K562 (cell line): ENCODE measurements around the gene BCL2L12. TPM values are rescaled to one million over a fixed set of nuclear protein-coding genes. Genes with fewer than 3 reads are reported as not detected.

ENCODE experiments used
- ERF ChIP-seq: fragments of 450-650 bp; formaldehyde crosslinking; IDR thresholded peaks from 2 replicates; pipeline ENCODE4 v1.4.0; 2020; ENCODE audit warnings: mild to moderate bottlenecking, mixed read lengths
- FUS ChIP-seq: fragments of 200-400 bp; formaldehyde crosslinking; optimal IDR thresholded peaks from 2 replicates; pipeline ENCODE3; 2017; ENCODE audit warnings: low read depth, low read length
- GABPA ChIP-seq: fragments of 200-800 bp; sonication (Bioruptor generic); conservative IDR thresholded peaks from 2 replicates; pipeline ENCODE4 v1.6.1; 2016; ENCODE audit warnings: low read depth, missing genetic modification characterization, missing compliant biosample characterization
- MED1 ChIP-seq: sonication (generic); formaldehyde crosslinking; IDR thresholded peaks from 2 replicates; pipeline ENCODE4 v1.8.1; 2023; ENCODE audit warnings: missing genetic modification reagents, borderline replicate concordance
- MEIS2 ChIP-seq: fragments of 450-650 bp; IDR thresholded peaks from 2 replicates; pipeline ENCODE4 v1.6.1; 2014; ENCODE audit warnings: mild to moderate bottlenecking; ENCODE audit not compliant: partially characterized antibody
- SAFB ChIP-seq: fragments of 200-400 bp; formaldehyde crosslinking; IDR thresholded peaks from 2 replicates; pipeline ENCODE4 v1.6.1; 2017; ENCODE audit warnings: low read depth, low read length, borderline replicate concordance
- THAP7 ChIP-seq: fragments of 250-450 bp; sonication (Bioruptor Pico); IDR thresholded peaks from 2 replicates; pipeline ENCODE4 v1.5.0; 2021
- ZNF282 ChIP-seq: sonication (generic); formaldehyde crosslinking; IDR thresholded peaks from 2 replicates; pipeline ENCODE4 v1.8.1; 2023; ENCODE audit warnings: missing genetic modification reagents
- polyA plus RNA-seq, 8 experiments: library from polyadenylated mRNA; depleted of rRNA in 4 of 8; stranded (reverse) in 5 of 8; unstranded in 3 of 8; fragments of >200 nt; fragmentation: Nextera tagmentation in 2 of 8; fragmentation: Illumina TruSeq in 1 of 8; extraction: Ambion mirVana in 2 of 8; extraction: Trizol in 1 of 8; gene quantifications; 2 replicates each; pipeline versions ENCODE4 v1.2.1 to v1.2.3, GENCODE V29; 2011 to 2014; ENCODE audit warnings: inconsistent platforms in 1 of 8, missing spikeins in 1 of 8
- total RNA-seq, 7 experiments: library from RNA; depleted of rRNA in 6 of 7; stranded (reverse); fragments of >200 nt in 6 of 7; fragmentation: Illumina TruSeq in 2 of 7; extraction: Trizol in 2 of 7; gene quantifications; 2 replicates each; pipeline versions ENCODE4 v1.2.1 to v1.2.3, GENCODE V29; 2011 to 2021; ENCODE audit warnings: low replicate concordance in 1 of 7
- TF ChIP-seq, protein P1 (sequence below): sonication (generic); formaldehyde crosslinking; IDR thresholded peaks from 2 replicates; pipeline ENCODE4 v1.8.1; 2022; ENCODE audit warnings: missing genetic modification reagents
- TF ChIP-seq, protein P2 (sequence below): sonication (generic); formaldehyde crosslinking; IDR thresholded peaks from 2 replicates; pipeline ENCODE4 v1.8.0; 2022; ENCODE audit warnings: missing genetic modification reagents, mild to moderate bottlenecking, borderline replicate concordance
- TF ChIP-seq, protein P3 (sequence below): fragments of 450-650 bp; IDR thresholded peaks from 2 replicates; pipeline ENCODE4 v1.6.1; 2017; ENCODE audit warnings: mild to moderate bottlenecking, moderate library complexity
- TF ChIP-seq, protein P4 (sequence below), 2 experiments: fragments of 450-650 bp; IDR thresholded peaks; 2 replicates each; pipeline ENCODE4 v1.6.1; 2016; ENCODE audit warnings: mild to moderate bottlenecking in 2 of 2, borderline replicate concordance in 1 of 2, low read depth in 1 of 2, moderate library complexity in 1 of 2

The BCL2L12 gene
- total and polyA plus RNA-seq, 9 of the 15 experiments (the other 6 are each of a cell fraction or from before 2014, with no cell fraction given) = 7.4 to 263 (median 81.2) TPM

DNA sequence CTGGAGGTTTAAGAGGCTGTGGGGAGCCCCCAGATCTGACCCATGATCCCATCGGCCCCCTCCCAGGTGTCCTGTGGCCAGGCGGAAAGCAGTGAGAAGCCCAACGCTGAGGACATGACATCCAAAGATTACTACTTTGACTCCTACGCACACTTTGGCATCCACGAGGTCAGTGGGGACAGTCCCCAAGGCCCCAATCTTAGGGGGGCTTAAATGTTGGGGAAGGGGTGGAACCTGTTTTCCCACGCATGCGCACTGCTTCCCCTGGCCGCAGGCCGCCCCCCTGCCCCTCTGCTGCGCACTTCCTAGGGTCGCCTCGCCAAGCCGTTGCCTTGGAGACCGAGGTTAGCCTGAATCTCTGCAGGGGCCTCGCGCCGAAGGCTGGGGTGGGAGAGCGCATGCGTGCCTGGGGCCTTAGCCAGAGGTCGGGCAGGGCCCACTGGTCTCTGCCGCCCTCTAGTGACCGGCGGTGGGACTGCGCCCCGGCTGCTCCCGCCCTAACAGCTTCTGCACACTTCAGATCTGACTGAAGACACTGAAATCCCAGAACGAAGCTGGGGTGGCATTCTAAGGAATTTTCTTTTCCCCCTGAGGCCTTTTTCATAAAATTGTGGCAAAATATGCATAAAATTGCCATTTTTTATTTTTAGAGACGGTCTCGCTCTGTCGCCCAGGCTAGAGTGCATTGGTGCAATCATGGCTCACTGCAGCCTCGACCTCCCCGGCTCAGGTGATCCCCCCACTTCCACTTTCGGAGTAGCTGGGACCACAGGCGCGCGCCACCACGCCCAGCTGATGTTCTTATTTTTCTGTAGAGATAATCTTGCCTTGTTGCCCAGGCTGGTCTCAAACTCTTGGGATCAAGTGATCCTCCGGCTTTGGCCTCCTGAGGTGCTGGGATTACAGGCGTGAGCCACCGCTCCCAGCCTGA is 15.0 kb downstream of the BCL2L12 start (continued):
- TF ChIP-seq, protein P1, sequence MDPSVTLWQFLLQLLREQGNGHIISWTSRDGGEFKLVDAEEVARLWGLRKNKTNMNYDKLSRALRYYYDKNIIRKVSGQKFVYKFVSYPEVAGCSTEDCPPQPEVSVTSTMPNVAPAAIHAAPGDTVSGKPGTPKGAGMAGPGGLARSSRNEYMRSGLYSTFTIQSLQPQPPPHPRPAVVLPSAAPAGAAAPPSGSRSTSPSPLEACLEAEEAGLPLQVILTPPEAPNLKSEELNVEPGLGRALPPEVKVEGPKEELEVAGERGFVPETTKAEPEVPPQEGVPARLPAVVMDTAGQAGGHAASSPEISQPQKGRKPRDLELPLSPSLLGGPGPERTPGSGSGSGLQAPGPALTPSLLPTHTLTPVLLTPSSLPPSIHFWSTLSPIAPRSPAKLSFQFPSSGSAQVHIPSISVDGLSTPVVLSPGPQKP = no peak
- TF ChIP-seq ZNF282 (CRISPR knock-in tag) (no peak), GABPA (tag) (no peak), MEIS2 (peak; percentile 25), ERF (CRISPR knock-in tag) (no peak), FUS (no peak), MED1 (CRISPR knock-in tag) (no peak), SAFB (no peak), THAP7 (no peak)
- TF ChIP-seq, protein P2, sequence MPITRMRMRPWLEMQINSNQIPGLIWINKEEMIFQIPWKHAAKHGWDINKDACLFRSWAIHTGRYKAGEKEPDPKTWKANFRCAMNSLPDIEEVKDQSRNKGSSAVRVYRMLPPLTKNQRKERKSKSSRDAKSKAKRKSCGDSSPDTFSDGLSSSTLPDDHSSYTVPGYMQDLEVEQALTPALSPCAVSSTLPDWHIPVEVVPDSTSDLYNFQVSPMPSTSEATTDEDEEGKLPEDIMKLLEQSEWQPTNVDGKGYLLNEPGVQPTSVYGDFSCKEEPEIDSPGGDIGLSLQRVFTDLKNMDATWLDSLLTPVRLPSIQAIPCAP (CRISPR knock-in tag) = no peak
- TF ChIP-seq, protein P3, sequence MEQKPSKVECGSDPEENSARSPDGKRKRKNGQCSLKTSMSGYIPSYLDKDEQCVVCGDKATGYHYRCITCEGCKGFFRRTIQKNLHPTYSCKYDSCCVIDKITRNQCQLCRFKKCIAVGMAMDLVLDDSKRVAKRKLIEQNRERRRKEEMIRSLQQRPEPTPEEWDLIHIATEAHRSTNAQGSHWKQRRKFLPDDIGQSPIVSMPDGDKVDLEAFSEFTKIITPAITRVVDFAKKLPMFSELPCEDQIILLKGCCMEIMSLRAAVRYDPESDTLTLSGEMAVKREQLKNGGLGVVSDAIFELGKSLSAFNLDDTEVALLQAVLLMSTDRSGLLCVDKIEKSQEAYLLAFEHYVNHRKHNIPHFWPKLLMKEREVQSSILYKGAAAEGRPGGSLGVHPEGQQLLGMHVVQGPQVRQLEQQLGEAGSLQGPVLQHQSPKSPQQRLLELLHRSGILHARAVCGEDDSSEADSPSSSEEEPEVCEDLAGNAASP = no peak
- TF ChIP-seq, protein P4, sequence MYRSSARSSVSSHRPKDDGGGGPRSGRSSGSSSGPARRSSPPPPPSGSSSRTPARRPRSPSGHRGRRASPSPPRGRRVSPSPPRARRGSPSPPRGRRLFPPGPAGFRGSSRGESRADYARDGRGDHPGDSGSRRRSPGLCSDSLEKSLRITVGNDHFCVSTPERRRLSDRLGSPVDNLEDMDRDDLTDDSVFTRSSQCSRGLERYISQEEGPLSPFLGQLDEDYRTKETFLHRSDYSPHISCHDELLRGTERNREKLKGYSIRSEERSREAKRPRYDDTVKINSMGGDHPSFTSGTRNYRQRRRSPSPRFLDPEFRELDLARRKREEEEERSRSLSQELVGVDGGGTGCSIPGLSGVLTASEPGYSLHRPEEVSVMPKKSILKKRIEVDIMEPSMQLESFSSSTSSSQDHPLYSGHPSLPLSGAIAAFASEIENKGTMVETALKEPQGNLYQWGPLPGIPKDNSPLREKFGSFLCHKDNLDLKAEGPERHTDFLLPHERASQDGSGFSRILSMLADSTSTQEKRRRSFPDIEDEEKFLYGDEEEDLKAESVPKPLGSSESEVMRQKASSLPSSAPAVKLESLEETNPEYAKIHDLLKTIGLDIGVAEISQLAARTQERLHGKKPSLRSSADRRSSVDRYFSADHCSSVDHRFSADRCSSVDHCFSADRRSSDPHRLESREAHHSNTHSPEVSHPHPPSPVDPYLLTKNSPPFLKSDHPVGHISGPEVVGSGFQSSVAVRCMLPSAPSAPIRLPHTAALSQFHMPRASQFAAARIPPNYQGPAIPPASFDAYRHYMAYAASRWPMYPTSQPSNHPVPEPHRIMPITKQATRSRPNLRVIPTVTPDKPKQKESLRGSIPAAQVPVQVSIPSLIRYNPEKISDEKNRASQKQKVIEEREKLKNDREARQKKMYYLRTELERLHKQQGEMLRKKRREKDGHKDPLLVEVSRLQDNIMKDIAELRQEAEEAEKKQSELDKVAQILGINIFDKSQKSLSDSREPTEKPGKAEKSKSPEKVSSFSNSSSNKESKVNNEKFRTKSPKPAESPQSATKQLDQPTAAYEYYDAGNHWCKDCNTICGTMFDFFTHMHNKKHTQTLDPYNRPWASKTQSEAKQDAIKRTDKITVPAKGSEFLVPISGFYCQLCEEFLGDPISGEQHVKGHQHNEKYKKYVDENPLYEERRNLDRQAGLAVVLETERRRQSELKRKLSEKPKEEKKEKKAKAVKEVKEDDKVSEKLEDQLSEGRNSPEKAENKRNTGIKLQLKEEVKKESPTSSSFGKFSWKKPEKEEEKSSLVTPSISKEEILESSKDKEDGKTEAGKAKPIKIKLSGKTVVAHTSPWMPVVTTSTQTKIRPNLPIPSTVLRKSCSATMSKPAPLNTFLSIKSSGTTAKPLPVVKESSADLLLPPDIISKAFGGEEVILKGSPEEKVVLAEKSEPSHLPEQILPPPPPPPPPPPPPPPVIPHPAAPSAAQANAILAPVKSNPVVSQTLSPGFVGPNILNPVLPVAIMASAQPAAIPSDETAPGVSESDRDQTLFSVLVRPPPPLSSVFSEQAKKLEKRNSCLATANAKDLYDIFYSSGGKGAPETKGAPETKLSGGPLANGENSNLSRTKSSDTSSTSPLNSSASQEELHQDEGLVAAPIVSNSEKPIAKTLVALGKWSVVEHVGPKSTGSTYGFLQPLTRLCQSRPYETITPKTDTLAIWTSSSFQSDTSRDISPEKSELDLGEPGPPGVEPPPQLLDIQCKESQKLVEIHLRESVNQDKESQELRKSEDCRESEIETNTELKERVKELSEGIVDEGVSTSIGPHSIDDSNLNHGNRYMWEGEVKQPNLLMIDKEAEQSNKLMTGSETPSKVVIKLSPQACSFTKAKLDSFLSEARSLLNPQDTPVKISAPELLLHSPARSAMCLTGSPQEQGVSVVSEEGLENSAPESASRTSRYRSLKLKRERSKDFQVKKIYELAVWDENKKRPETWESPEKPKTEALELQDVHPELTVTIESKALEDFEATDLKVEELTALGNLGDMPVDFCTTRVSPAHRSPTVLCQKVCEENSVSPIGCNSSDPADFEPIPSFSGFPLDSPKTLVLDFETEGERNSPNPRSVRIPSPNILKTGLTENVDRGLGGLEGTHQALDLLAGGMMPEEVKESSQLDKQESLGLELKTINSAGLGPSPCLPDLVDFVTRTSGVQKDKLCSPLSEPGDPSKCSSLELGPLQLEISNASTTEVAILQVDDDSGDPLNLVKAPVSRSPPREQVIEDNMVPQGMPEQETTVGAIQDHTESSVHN (IDR thresholded peaks at IDR 0.05; ENCODE audit: borderline replicate concordance in 1 of 2, low read depth in 1 of 2) = no peak
